Measurements from ENCODE around the gene MLF2.

- TF ChIP-seq PPARA (CRISPR knock-in tag; IDR thresholded peaks at IDR 0.05; ENCODE audit: borderline replicate concordance) = no peak
- TF ChIP-seq RARB (CRISPR knock-in tag; IDR thresholded peaks at IDR 0.05) = no peak
- no peak for TF ChIP-seq ZFP30 (CRISPR knock-in tag; IDR thresholded peaks at IDR 0.05)
- TF ChIP-seq SNAI2 (CRISPR knock-in tag; IDR thresholded peaks at IDR 0.05) = no peak
Measured at GRCh38 chr12:6764011-6764828, 11.3 kb upstream of the MLF2 start.
